GM12892 (cell line): ENCODE results near the gene NPAS2.

Experiments used
- POLR2A ChIP-seq: IDR thresholded peaks from 2 replicates; pipeline ENCODE4 v1.6.1; 2011; ENCODE audit warnings: low read depth, low read length, control low read depth
- POLR2AphosphoS5 ChIP-seq: IDR thresholded peaks from 2 replicates; pipeline ENCODE4 v1.6.1; 2011; ENCODE audit warnings: low read depth, low read length, control low read depth
- TAF1 ChIP-seq: IDR thresholded peaks from 2 replicates; pipeline ENCODE4 v1.6.1; 2011; ENCODE audit warnings: low read depth, mild to moderate bottlenecking, control low read depth, low read length, borderline replicate concordance

GRCh38 chr2:100802066-100802465 lies 17.9 kb upstream of the NPAS2 start:
- TF ChIP-seq POLR2A (no peak), POLR2AphosphoS5 (no peak), TAF1 (no peak)
